Renal pelvis (tissue), 4 donors: ENCODE data around the gene FOXP1. TPM values are rescaled to one million over a fixed set of nuclear protein-coding genes. Genes with fewer than 3 reads are reported as not detected.
A peak's percentile ranks its signal among the peaks of the same experiment; 100 is the strongest.
"Not testable (repeated sequence)": the region's sequence is repeated elsewhere in the genome, so short reads cannot be mapped to it uniquely, and the experiment has no call there.

ENCODE experiments used
- DNase-seq: peaks from one replicate; pipeline ENCODE4 v3.0.0-alpha.2; 2013
- polyA plus RNA-seq, 3 donors: library from polyadenylated mRNA; unstranded; fragments of 120-200 nt; gene quantifications; one replicate each; pipeline ENCODE4 v1.2.1, GENCODE V29; 2013; ENCODE audit not compliant: insufficient read length in 3 of 3

Gene FOXP1
- polyA plus RNA-seq, 3 donors: 33.6 to 43.2 (median 40.6) TPM

DNA sequence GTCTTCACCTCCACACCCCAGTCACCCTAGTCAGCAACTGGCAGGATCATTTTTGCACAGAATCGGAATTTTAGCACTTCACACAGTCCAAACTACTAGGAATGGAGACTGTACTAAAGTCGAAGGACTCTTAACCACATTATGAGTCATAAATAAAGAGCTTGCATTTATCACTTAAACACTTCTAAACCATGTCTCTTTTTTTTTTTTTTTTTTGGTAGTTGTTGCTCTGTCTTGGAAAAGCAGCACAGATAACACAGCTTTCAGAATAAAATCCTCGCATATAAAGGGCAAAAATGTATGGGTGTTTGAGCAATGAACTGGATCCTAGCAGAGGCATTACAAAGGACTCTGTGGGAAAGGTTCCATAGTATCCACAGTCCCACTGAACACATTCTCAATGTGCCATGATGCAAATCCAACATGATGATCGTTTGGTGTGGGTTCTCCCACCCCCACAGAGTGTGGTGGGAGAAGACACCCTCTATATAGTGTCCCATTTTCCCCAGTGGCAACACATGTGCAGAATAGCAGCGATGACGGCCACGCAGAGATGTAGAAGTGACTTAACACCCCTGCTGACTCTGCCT is 47.1 kb downstream of the FOXP1 start:
- no peak for DNase-seq

DNA sequence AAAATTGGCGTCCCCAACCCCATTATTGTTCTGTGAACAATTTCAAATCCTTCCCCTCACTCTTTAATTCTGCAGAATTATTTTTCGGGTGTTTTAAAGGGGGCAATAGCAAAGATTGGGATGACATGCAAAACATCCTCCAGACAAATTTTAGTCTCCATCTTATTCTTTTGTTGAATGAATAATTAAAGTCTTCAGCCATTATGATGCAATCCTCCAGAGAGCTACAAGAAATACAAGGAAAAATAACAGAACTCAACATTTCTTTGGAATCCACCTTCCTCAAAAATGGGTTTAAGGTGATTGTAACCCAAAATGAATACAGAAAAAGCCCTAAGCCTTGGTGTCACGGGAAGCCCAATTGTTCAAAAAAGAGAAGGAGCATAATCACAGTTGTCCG is 49.9 kb downstream of the FOXP1 start:
- no peak for DNase-seq

DNA sequence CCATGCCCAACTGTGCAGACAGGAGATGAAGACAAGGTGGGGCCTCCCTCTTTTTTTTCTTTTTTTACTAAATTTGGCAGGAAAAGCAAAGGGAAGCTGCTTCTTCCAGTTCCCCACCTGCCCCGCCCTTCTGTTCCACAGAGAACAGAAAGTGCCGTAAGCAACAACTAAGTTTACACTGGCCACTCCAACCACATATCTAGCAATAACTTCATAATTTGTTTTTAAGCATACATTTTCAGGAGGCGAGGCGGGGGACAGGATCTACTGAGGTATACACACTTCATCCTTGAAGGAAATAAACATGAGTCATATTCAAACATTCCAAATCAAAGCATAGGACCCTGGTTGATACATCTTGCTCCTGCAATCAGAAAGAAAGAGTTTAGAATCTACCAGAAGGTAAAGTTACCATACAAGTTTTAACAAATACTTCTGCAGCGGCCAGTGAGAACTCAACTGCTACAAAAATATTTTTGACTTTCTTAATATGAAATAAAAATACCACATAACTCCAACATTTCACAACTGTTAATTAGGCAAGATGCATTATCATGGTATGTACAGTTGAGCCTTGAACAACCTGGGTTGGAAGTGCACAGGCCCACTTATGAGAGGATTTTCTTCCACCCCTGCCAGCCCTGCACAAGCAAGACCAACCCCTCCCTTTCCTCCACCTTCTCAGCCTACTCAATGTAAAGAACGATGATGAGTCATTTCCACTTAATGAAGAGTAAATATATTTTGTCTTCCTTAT is 50.7 kb downstream of the FOXP1 start:
- no peak for DNase-seq

DNA sequence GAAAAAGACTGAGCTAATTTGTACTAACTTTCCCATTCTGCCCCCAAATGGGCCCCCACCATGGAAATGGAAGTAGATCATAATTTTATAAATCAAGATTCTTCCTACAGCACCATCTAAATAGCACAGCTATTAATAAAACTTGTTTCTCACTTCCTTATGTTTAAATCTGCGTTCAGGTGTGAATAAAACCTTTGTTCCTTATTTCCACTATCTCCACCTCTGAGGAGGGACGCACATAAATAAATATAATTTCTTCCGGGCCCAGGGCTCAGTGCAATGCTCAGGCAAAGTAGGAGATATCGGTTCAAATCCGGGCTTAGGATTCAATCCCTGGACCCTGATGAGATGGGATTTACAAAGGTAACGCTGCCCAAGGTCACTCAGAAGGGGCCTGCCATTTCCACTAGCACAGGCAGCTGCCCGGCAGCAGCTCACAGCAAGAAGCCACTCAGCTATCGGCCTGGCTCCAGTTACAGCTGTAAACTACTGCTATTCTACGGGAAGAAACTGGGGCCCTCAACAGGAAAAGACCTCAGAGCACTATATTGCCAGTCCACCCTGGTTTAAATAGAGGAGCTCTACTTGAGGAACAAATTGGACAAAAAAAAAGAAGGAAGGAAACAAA is 52.5 kb downstream of the FOXP1 start:
- DNase-seq: no peak

DNA sequence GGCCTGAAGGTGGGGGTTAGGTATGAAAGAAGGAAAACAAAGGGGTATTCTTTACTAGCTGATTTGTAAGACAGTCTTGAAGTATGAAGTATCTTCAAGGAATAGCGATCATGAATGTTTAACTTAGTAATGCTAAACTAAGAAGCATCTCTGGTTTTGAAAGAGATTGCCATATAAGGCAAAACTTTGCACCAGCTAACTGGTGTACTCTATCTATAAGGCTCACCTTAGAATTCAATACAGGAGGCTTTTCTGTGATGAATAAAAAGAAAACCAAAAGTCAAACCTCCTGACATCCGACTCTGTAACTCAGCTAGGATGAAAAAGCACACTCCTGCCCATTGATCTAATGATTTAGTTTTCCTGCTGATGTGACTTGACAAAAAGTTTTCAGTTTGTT is 54.7 kb downstream of the FOXP1 start:
- DNase-seq: no peak

DNA sequence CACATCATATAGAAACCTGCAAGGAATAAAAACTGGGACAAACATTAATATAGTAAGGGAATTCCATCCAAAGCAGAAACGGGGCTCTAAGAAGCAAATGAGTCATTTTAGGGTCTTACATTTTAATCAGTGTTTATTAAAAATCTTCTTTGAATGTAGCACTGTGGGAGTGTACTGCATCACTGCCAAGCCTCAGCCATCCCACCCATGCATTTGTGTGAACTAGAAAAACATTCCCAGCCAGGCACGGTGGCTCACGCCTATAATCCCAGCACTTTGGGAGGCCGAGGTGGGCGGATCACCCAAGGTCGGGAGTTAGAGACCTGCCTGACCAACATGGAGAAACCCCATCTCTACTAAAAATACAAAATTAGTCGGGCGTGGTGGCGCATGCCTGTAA is 57.1 kb downstream of the FOXP1 start:
- DNase-seq: not testable (repeated sequence)

DNA sequence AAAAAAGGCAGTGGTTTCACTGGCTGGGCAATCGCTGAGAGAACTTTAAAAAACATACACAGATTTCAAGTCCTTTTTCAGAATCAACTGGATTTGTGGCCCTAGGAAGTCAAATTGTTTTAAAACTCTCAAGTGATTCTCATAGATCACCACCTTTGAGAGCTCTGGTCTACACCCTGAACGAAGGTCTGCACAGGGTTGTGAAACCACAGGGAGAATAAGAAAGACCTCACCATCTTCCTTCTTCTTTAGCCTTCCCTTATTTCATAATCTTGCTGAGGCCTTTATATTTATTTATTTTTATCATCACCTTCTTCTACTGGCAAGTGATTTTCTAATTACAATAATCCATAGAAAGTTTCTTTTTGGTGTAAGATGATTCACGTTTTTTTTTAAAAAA is 58.1 kb downstream of the FOXP1 start:
- no peak for DNase-seq

DNA sequence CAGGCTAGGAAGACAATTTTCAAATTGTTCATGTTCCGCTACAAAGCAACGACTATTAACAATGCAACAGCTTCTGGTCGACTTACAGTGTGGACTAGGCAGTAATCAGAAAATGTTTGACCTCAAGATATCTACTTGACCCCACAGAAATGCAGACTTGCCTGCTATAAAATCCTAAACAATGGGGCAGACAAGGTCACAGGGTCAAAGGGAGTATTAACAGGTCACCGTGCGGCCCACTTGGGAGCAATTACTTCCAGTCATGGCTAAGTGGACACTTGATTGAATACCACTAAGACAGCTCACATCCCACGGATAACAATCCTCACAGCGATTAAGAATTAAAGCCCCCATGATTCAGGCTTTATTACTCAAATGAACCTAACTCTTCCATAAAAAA is 58.9 kb downstream of the FOXP1 start:
- DNase-seq: peak; percentile 76

DNA sequence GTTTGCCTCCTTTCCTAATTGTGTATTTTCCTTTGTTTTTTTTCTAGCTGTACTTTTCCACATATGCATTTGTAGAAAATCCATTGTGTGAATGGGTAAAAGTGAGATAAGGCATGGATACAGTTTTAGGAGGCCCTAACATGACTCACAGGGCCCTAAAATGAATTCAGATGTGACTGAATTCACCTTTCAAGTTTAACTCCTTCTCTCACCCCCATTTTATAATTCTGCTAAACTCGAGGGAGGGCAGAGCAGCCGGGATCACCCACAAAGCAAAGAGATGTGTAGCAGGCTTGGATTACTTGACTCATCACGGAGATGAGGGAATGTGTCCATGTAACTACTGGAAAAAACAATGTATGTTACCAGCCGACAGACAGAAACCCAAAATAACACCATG is 59.9 kb downstream of the FOXP1 start:
- no peak for DNase-seq

DNA sequence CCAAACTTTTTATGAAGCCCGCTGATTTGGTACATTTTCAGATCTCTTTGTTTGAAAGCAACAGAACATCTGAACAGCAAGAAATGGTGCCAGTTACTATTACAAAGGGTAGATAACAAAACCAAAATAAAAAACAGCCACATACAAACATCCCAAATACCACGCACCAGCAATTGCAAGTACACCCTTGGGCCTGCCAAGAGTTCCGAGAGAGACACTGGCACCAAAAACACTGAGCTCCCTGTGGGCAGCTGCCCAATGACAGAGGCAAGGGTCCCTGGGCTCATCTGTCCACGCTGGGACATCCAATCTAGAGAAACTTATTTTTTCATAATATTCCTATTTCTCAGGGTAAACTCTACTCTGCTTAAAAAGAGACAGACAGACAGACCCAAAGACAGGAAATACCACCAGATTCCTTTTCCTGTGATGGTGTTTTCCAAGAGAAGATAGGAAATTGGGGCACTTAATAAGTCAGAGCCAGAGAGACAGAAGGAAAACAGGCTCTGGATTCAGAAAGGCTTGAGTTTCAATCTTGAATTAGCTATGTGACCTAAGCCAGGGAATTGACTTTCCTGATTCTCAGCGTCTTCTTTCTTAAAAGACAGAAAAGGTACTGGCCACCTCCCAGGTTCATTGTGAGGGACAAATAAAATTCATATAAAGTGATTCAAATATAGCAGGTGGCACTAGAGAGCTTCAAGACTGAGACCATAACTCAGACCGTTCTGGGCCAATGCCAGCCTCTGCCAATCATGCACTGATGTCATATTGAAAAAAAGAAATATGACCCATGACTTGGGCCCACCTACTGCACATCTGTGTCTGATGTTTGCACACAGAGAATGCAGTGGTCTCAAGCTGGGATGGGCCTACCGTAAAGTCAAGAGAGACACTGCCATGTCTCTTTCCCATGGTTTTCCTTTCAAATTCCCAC is 61.3 kb downstream of the FOXP1 start:
- no peak for DNase-seq

DNA sequence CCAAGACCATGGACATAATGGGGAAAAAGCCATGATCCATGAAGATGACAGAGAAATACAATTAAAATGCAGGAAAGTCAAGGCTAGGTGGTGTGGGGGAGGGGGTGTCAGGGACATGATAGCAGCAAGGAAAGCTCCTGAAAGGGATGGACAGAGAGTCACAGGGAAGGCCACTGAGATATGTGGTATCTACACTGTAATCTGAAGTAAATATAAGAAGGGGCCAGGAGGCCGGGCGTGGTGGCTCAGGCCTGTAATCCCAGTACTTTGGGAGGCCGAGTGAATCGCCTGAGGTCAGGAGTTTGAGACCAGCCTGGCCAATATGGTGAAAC is 62.5 kb downstream of the FOXP1 start:
- DNase-seq: no peak

DNA sequence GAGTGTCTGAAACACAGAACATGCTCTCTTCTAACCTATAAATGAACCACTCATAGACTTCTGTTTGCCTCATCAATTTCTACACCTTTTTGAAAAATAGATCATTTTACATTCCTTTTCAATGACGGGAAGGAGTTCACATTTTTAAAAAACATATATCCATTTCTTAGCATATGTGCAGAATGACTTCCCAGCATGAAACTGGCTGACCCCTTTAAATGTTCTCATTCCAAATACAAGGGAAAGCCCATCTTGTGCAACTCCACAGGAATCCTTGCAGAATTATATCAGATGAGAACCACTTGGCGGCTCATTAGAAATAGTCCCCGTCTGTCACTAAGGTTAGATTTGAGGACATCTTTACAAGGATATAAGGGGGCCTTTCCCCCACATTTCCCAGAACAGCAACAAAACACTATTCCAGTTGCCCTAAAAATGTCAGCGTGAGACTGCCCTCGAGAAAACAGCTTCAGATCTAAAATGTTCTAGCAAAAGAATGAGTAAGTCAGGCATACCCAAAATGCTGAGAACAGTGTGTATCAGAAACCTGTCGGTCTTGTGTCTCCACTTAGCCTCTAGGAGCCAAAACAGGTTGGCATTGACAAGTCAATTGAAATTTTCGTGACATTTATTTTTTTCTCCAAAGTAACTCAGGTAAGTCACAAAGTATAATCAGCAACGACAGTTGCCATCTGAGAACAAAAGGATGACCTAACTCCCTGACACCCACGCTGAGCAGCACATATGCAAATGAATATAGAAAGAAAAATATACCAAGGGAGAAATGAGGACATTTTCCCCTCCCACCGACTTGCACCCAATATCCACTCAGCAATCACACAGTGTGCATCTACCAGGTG is 63.1 kb downstream of the FOXP1 start:
- DNase-seq: no peak

DNA sequence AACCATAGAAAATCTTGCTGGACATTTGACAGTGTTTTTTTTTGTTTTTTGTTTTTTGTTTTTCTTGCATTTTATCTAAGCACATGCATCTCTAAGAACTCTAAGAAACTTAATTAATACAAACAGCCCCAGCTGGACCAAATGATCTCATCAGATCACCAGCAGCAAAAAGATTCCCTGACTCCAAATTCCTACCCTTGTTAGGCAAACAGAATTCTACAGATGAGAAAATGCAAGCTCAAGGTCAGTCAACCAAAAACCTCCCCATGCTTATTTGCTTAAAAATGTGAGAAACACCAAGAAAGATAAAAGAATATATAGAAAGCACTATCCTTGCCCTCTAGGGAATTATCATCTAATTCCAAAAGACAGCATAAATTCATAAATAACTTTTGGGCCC is 65.4 kb downstream of the FOXP1 start:
- no peak for DNase-seq

DNA sequence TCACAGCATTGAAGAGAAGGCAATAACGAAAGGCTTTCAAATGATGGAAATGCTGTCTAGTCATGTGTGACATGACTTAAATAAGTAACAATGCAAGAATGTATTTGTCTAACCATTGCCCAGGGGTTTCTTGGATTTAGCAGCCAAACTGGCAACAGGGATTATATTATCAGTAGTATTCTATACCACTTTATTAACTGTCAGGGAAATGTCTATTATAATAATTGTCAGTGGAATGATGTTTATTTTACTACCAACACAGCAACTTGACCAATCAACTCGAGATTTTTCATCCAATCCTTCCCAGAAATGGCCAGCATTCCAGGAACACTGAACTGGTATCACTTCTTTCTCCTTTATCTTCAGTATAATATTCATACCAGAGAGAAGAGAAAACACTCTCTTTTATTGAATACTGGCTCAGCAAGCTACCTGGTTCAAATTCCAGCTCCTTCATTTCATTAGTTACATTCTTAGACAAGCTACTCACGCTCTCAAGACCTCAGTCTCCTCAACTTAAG is 66.2 kb downstream of the FOXP1 start:
- DNase-seq: no peak

DNA sequence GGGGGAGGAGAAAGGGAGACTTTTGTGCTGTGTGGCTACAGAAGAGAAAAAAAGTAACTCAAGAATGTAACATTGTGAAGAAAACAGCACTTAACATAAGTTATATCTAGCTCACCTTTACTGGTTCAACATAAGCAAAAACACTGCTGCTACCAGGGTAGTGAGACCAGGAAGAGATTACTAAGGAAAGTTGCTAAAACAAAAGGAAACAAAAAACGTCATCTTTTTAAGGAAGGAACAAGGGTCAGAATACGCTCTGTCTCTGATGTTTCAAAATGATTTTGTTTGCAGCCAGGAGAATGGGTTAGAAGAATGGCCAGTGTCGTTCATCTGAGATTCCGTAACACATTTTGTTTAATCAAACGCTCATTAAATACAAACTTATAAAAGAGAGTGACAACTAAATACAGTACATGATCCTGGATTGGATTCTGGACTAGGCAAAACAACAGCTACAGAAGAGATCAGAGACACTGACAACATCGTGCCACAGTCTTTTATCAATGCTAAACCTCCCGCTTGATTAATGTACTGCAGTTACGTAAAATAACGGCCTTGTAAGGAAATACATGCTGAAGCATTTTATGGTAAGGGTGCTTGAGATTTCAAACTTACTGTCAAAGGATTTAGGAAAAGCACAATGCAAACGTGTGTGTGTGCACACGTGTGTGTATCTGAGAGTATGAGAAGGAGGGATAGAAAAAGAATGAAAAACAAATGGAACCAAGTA is 67.7 kb downstream of the FOXP1 start:
- DNase-seq: no peak

DNA sequence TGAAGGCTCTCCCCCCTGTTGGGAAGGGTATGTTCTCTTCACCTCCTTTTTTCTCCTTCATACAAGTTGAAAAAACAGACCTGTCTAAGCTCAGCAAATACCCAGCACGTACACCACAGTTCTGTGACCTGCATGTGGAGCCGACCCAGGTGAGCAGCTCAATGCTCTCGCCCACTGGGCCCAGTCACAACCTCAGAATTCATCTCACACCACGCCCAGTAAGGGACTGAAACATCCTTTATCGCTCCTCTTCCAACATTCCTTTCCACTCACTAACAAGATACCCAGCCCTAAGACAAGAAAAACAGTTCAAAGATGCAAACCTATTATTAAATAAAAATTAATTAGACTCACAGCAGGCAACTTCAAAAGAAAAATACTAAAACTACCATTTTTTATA is 68.9 kb downstream of the FOXP1 start:
- no peak for DNase-seq

DNA sequence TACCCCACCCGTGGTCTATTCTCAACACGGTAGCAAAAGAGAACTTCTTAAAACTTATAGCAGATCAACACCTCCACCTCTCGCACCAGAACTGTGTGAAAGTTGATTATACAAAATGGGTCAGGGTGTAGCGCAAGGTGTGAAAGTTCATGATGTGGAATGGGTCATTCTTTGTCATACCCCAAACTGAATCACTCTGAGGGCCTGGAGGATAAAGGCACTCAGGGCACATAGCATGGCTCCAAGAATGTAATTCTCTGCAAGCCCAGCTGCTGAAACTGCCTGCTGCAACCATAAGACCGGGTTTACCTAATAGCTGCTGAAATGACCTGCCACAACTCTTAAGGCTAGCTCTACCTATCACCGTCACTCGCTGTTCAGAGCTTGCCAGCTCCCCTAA is 70.0 kb downstream of the FOXP1 start:
- DNase-seq: no peak

DNA sequence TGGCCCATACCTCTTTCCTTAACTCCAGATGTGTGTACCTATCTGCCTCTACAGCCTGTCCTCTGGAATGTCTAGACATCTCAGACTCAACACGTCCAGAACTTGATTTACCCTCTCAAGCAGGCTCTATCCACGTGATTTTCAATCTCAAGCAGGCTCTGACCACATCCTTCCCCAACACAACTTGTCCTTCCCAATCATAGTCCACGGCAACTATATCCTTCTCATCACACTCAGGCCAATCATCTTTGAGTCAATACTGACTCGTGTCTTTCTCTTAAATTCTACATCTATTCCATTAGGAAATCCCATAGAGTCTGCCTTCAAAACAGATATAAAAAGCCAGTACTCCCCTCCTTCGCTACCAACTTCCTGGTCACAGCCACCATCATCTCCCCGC is 70.4 kb downstream of the FOXP1 start:
- DNase-seq: no peak

DNA sequence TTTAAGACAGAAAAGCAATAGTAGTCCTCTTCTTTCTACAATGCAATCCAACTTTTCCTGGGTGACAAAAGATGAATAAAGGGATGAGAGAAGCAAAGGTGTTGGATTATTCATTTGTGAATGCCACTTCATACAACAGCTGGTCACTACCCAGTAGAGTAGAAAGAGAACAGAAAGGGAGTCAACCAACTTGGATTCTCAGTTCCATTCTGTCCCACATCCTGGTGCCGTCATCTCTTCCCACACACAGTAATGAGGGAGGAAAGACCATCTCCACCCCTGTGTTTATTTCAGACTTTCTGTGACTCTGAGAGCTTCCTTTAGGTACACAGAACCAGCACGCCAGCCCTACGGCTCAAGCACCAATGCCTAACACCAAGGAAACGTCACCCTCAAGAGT is 71.0 kb downstream of the FOXP1 start:
- no peak for DNase-seq

DNA sequence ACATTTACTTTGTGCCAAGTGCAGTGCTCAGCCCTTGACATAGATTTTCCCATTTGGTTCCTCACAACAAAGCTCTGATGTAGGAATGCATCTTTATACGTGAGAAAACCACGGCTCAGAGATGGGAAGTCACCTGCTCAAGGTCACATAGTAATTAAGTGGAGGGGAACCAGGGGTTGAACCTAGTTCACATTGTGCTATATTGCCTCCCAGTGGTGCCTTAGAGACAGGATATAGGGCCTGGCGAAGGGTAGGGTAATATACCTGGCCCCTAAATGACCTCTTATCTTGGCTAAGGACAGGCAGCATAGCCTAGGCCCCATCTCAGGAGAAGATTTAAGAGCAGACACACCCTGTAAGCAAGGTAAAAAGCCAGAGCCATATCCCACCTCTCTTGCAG is 71.5 kb downstream of the FOXP1 start:
- DNase-seq: no peak

DNA sequence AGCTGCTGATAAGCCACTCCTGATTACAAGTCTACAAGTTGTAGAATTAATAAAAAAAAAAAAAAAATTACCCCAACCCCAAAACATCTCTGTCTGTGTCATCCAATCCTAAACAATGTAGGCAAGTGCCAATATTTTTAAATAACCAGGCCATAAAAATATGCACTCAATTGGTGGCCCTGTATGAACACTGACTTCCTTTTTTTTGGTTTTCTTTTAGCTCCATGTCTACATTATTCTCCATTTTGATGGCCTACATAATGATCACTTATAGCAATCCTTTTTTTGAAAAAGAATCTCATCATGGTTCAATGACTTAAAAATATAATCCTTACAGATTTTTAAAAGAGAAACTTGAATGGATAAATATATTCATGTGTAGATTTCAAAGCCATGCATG is 72.1 kb downstream of the FOXP1 start:
- no peak for DNase-seq
